Testis (tissue), 3 donors: Measurements from ENCODE around the gene CHD2. TPM values are rescaled to one million over a fixed set of nuclear protein-coding genes. Genes with fewer than 3 reads are reported as not detected.
"Not testable (repeated sequence)": the region's sequence is repeated elsewhere in the genome, so short reads cannot be mapped to it uniquely, and the experiment has no call there.

Experiments used
- DNase-seq: peaks from one replicate; pipeline ENCODE4 v3.0.0-alpha.2; 2019
- H3K27ac ChIP-seq, 2 donors: fragments of 200-600 bp; sonication (generic); one replicate each; pipeline ENCODE4 v1.5.1; 2019
- H3K27me3 ChIP-seq: fragments of 200-600 bp; sonication (generic); one replicate; pipeline ENCODE4 v1.5.1; 2019
- H3K36me3 ChIP-seq: fragments of 200-600 bp; sonication (generic); one replicate; pipeline ENCODE4 v1.5.1; 2017; ENCODE audit warnings: low read depth; ENCODE audit errors: missing control alignments
- H3K4me1 ChIP-seq: fragments of 200-600 bp; sonication (generic); one replicate; pipeline ENCODE4 v1.5.1; 2019
- H3K4me3 ChIP-seq, 2 donors: fragments of 200-600 bp; sonication (generic); one replicate each; pipeline ENCODE4 v1.5.1; 2017 to 2019
- H3K9me3 ChIP-seq: fragments of 200-600 bp; sonication (generic); one replicate; pipeline ENCODE4 v1.5.1; 2017
- CTCF ChIP-seq, 3 experiments: fragments of 450-650 bp in 2 of 3; fragments of 200-600 bp in 1 of 3; sonication (generic) in 1 of 3; IDR thresholded peaks; one replicate each; pipeline ENCODE4 v1.5.1; 2016 to 2019; ENCODE audit warnings: antibody characterized with exemption in 3 of 3, mild to moderate bottlenecking in 2 of 3, moderate library complexity in 1 of 3
- POLR2A ChIP-seq: fragments of 450-650 bp; IDR thresholded peaks from one replicate; pipeline ENCODE4 v1.6.1; 2017; ENCODE audit warnings: antibody characterized with exemption, mild to moderate bottlenecking, moderate library complexity
- WGBS, 2 donors: methylation state at CpG; one replicate each; pipeline ENCODE4 v1.1.5; 2018; 5-methylcytosine and 5-hydroxymethylcytosine counted together
- intact Hi-C: fragments of 100-400 bp; cut with DNase I; formaldehyde crosslinking; loops from one replicate; pipeline ENCODE4 v1.15.1; 2023; ENCODE audit warnings: low total_unique reads
- polyA plus RNA-seq: library from polyadenylated mRNA; stranded (reverse); fragments of 350-450 nt; fragmentation: Illumina TruSeq; extraction: RNeasy Lipid Tissue Mini Kit (QIAGEN cat#74804); gene quantifications from one replicate; pipeline ENCODE4 v1.2.3, GENCODE V29; 2014; ENCODE audit warnings: low read depth, low replicate concordance; ENCODE audit not compliant: insufficient read depth
- total RNA-seq, 2 donors: library from RNA; depleted of rRNA; stranded (reverse); fragments of >200 nt; gene quantifications; one replicate each; pipeline ENCODE4 v1.2.3, GENCODE V29; 2016

The CHD2 gene
- total and polyA plus RNA-seq, 3 donors from 2014 or later: 64.5 to 129 (median 113) TPM

- intact Hi-C loops: no loop called here
- no peak overlapping the region for H3K27ac ChIP-seq
- 69 to 71% methylated on average over 11 to 18 of the region's 18 CpGs for whole genome bisulfite sequencing, 2 donors
Observed at GRCh38 chr15:93058904-93059427, 158.8 kb downstream of the CHD2 start.

GRCh38 chr15:93059442-93059841, 159.3 kb downstream of the CHD2 start:
- no peak for DNase-seq
- no peak for TF ChIP-seq CTCF (IDR thresholded peaks at IDR 0.05)
- no peak for TF ChIP-seq POLR2A
- Histone ChIP-seq H3K9me3 (no peaks in the 10 kb centered on the region), H3K36me3 (no peaks in the 10 kb centered on the region), H3K27ac (no peak overlapping the region), H3K27me3 (no peaks in the 10 kb centered on the region), H3K4me1 (peaks cover 51% of the 10 kb centered on the region), H3K4me3 (no peak overlapping the region)
- intact Hi-C loops: no loop called here
- 47 to 49% methylated on average over 8 of the region's 8 CpGs for WGBS, 2 donors

More at GRCh38 chr15:93058904-93059427, 158.8 kb downstream of the CHD2 start:
- TF ChIP-seq POLR2A (no peak), CTCF (IDR thresholded peaks at IDR 0.05) (no peak)
- H3K36me3 ChIP-seq: no peaks in the 10 kb centered on the region
- no peak overlapping the region for H3K4me3 ChIP-seq
- DNase-seq: no peak
- H3K27me3 ChIP-seq: no peaks in the 10 kb centered on the region
- H3K9me3 ChIP-seq: no peaks in the 10 kb centered on the region
- peaks cover 48% of the 10 kb centered on the region for H3K4me1 ChIP-seq

GRCh38 chr15:93060336-93061248, 160.5 kb downstream of the CHD2 start:
- Histone ChIP-seq H3K4me3 (no peak overlapping the region), H3K9me3 (no peaks in the 10 kb centered on the region), H3K27ac (no peak overlapping the region), H3K36me3 (no peaks in the 10 kb centered on the region), H3K27me3 (no peaks in the 10 kb centered on the region), H3K4me1 (peaks cover 53% of the 10 kb centered on the region)
- no peak for DNase-seq
- intact Hi-C loops: no loop called here
- TF ChIP-seq POLR2A (no peak), CTCF (IDR thresholded peaks at IDR 0.05) (no peak)
- WGBS, 2 donors: 74 to 79% methylated on average over 17 to 19 of the region's 19 CpGs

GRCh38 chr15:93062628-93063261, 162.6 kb downstream of the CHD2 start:
- H3K4me1 ChIP-seq: peaks cover 58% of the 10 kb centered on the region
- DNase-seq, H3K27me3 ChIP-seq, intact Hi-C loops, H3K36me3 ChIP-seq, H3K4me3 ChIP-seq, H3K27ac ChIP-seq, H3K9me3 ChIP-seq: not testable (repeated sequence)
- 64 to 67% methylated on average over 9 to 13 of the region's 13 CpGs for WGBS, 2 donors

GRCh38 chr15:93063262-93063671, 163.1 kb downstream of the CHD2 start:
- no peak for DNase-seq
- H3K27me3 ChIP-seq: no peaks in the 10 kb centered on the region
- H3K9me3 ChIP-seq: no peaks in the 10 kb centered on the region
- H3K4me3 ChIP-seq: no peak overlapping the region
- intact Hi-C loops: no loop called here
- peaks cover 60% of the 10 kb centered on the region for H3K4me1 ChIP-seq
- WGBS, 2 donors: 52 to 80% methylated on average over 3 to 8 of the region's 8 CpGs
- no peak overlapping the region for H3K27ac ChIP-seq
- H3K36me3 ChIP-seq: no peaks in the 10 kb centered on the region
- TF ChIP-seq CTCF (IDR thresholded peaks at IDR 0.05) (no peak), POLR2A (no peak)
